Amniotic epithelial cell (primary cell): ENCODE data around the gene SHC1.

Source experiments
- DNase-seq: peaks from one replicate; pipeline ENCODE4 v3.0.0-alpha.2; 2010; ENCODE audit warnings: low read depth

The SHC1 gene

GRCh38 chr1:154970631-154971340 lies at the start of gene SHC1:
Gene SHC1 (minus strand): TSS chr1:154970747. CDS start chr1:154970526, 221 bp downstream.
- peak; percentile 86 for DNase-seq

- DNase-seq, result no peak
These were observed 49.1 kb upstream of the SHC1 start for GRCh38 chr1:155019377-155020245.

GRCh38 chr1:155018617-155019348 lies 48.2 kb upstream of the SHC1 start:
- DNase-seq, result peak; percentile 31

GRCh38 chr1:155017946-155018316 lies 47.4 kb upstream of the SHC1 start:
- no peak for DNase-seq

- peak; percentile 89 for DNase-seq
These were observed 46.7 kb upstream of the SHC1 start for GRCh38 chr1:155017041-155017945.

- DNase-seq, result no peak
These were observed 45.8 kb upstream of the SHC1 start for GRCh38 chr1:155016231-155016831.

- no peak for DNase-seq
These were observed 45.1 kb upstream of the SHC1 start for GRCh38 chr1:155015527-155016230.

GRCh38 chr1:155014709-155015508 lies 44.4 kb upstream of the SHC1 start:
- no peak for DNase-seq

GRCh38 chr1:155013632-155014031 lies 43.1 kb upstream of the SHC1 start:
- no peak for DNase-seq

- no peak for DNase-seq
These were observed 42.4 kb upstream of the SHC1 start for GRCh38 chr1:155012776-155013602.

GRCh38 chr1:155012026-155012546 lies 41.5 kb upstream of the SHC1 start:
- DNase-seq, result peak; percentile 81

- DNase-seq, result no peak
These were observed 41.0 kb upstream of the SHC1 start for GRCh38 chr1:155011437-155012025.

- no peak for DNase-seq
These were observed 40.5 kb upstream of the SHC1 start for GRCh38 chr1:155011004-155011416.

- DNase-seq, result no peak
These were observed 39.8 kb upstream of the SHC1 start for GRCh38 chr1:155010211-155010918.

- no peak for DNase-seq
These were observed 39.2 kb upstream of the SHC1 start for GRCh38 chr1:155009742-155010141.

- no peak for DNase-seq
These were observed 38.7 kb upstream of the SHC1 start for GRCh38 chr1:155009221-155009711.
